Hepatocyte (in vitro differentiated cells): ENCODE data around the gene EPS8L1. TPM values are rescaled to one million over a fixed set of nuclear protein-coding genes. Genes with fewer than 3 reads are reported as not detected.

ENCODE experiments used
- DNase-seq: peaks from one replicate; pipeline ENCODE4 v3.0.0-alpha.2; 2016; ENCODE audit warnings: low spot score
- H2AFZ ChIP-seq: fragments of 200-600 bp; sonication (generic); 2 replicates; pipeline ENCODE4 v1.6.0; 2016; ENCODE audit warnings: antibody characterized with exemption, mild to moderate bottlenecking
- H3K27ac ChIP-seq: fragments of 200-600 bp; sonication (generic); 2 replicates; pipeline ENCODE4 v1.5.1; 2016; ENCODE audit warnings: mild to moderate bottlenecking
- H3K27me3 ChIP-seq: fragments of 200-600 bp; sonication (generic); 2 replicates; pipeline ENCODE4 v1.6.1; 2016
- H3K36me3 ChIP-seq: fragments of 200-600 bp; sonication (generic); replicated peaks from 2 replicates; pipeline ENCODE4 v1.5.1; 2016; ENCODE audit warnings: low read depth; ENCODE audit not compliant: insufficient read depth
- H3K4me1 ChIP-seq: fragments of 200-600 bp; sonication (generic); 2 replicates; pipeline ENCODE4 v1.5.1; 2016; ENCODE audit warnings: mild to moderate bottlenecking, moderate library complexity; ENCODE audit not compliant: insufficient read depth
- H3K4me2 ChIP-seq: fragments of 200-600 bp; sonication (generic); 2 replicates; pipeline ENCODE4 v1.6.0; 2016
- H3K4me3 ChIP-seq: fragments of 200-600 bp; sonication (generic); 2 replicates; pipeline ENCODE4 v1.5.1; 2016; ENCODE audit warnings: mild to moderate bottlenecking
- H3K79me2 ChIP-seq: fragments of 200-600 bp; sonication (generic); 2 replicates; pipeline ENCODE4 v1.6.0; 2017; ENCODE audit warnings: mild to moderate bottlenecking
- H3K9me2 ChIP-seq: fragments of 200-600 bp; sonication (generic); replicated peaks from 2 replicates; pipeline ENCODE4 v1.6.0; 2017; ENCODE audit warnings: mild to moderate bottlenecking; ENCODE audit not compliant: insufficient read depth
- H3K9me3 ChIP-seq: fragments of 200-600 bp; sonication (generic); 2 replicates; pipeline ENCODE4 v1.5.1; 2016; ENCODE audit warnings: low read depth, mild to moderate bottlenecking
- H4K20me1 ChIP-seq: fragments of 200-600 bp; sonication (generic); 2 replicates; pipeline ENCODE4 v1.6.0; 2016; ENCODE audit warnings: mild to moderate bottlenecking; ENCODE audit not compliant: insufficient read depth, poor library complexity, severe bottlenecking
- CTCF ChIP-seq: fragments of 200-600 bp; sonication (generic); IDR thresholded peaks from 2 replicates; pipeline ENCODE4 v1.5.1; 2016; ENCODE audit warnings: antibody characterized with exemption, mild to moderate bottlenecking; ENCODE audit not compliant: poor library complexity
- EZH2 ChIP-seq: fragments of 200-600 bp; sonication (generic); IDR thresholded peaks from 2 replicates; pipeline ENCODE4 v1.6.1; 2016; ENCODE audit warnings: antibody characterized with exemption, mild to moderate bottlenecking, borderline replicate concordance
- EZH2phosphoT487 ChIP-seq: fragments of 200-600 bp; sonication (generic); IDR thresholded peaks from one replicate; pipeline ENCODE4 v1.6.1; 2018; ENCODE audit warnings: antibody characterized with exemption, mild to moderate bottlenecking, low read depth, moderate library complexity; ENCODE audit not compliant: unreplicated experiment, severe bottlenecking
- WGBS: methylation state at CpG from one replicate; pipeline ENCODE4 v1.1.6; 2016; ENCODE audit warnings: low lambda C conversion rate; ENCODE audit errors: missing lambda C conversion rate; 5-methylcytosine and 5-hydroxymethylcytosine counted together
- polyA plus RNA-seq: library from polyadenylated mRNA; unstranded; fragments of >200 nt; fragmentation: Nextera tagmentation; extraction: Ambion mirVana; gene quantifications from 2 replicates; pipeline ENCODE4 v1.2.1, GENCODE V29; 2016
- total RNA-seq: library from RNA; depleted of rRNA; stranded (reverse); fragments of >200 nt; gene quantifications from 2 replicates; pipeline ENCODE4 v1.2.3, GENCODE V29; 2014

The EPS8L1 gene
- total and polyA plus RNA-seq, 2 experiments from 2014 or later: 20.5 to 33.8 TPM

DNA sequence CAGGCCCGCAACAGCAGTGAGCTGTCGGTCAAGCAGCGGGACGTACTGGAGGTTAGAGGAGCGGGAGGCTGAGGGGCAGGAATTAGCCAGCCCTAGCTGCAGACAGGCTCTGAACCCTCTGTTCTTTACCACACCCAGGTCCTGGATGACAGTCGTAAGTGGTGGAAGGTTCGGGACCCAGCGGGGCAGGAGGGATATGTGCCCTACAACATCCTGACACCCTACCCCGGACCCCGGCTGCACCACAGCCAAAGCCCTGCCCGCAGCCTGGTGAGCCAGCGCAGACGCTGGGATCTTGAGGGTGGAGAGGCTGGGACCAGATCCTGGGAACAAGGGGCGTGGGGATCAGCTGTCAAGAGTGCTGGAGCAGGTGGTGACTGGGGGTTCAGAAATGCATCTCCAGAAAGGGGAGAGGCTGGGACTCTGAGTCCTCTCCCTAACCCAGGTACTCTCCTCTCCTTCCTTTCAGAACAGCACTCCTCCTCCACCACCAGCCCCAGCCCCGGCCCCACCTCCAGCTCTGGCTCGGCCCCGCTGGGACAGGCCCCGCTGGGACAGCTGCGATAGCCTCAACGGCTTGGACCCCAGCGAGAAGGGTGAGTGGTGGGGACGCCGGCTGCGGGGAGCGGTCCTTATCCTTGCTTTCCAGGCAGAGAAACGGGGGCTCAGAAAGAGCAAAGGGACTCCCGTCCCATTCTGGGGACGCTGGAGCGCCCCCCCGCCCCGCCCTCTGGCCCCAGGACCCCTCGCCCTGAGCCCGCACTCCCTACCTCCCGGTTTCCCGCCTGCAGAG, 10.4 kb downstream of the EPS8L1 start:
- peaks cover 29% of the 10 kb centered on the region for H3K27me3 ChIP-seq
- H3K27ac ChIP-seq: no peak overlapping the region
- peak overlapping the region; percentile 1 for H3K4me3 ChIP-seq
- H3K36me3 ChIP-seq: no peaks in the 10 kb centered on the region
- no peak for DNase-seq
- H3K9me3 ChIP-seq: no peaks in the 10 kb centered on the region
- H2AFZ ChIP-seq: no peak overlapping the region
- peak overlapping the region; percentile 91 for H3K4me2 ChIP-seq
- peaks cover 15% of the 10 kb centered on the region for H4K20me1 ChIP-seq
- peaks cover 14% of the 10 kb centered on the region for H3K4me1 ChIP-seq
- TF ChIP-seq EZH2 (no peak), EZH2phosphoT487 (no peak), CTCF (no peak)
- WGBS: 44% methylated on average over 30 of the region's 35 CpGs
- H3K79me2 ChIP-seq: no peaks in the 10 kb centered on the region
- no peaks in the 10 kb centered on the region for H3K9me2 ChIP-seq

- Histone ChIP-seq H3K36me3 (no peaks in the 10 kb centered on the region), H3K4me1 (peaks cover 14% of the 10 kb centered on the region), H4K20me1 (peaks cover 15% of the 10 kb centered on the region), H3K79me2 (no peaks in the 10 kb centered on the region), H3K9me2 (no peaks in the 10 kb centered on the region), H3K27me3 (peaks cover 24% of the 10 kb centered on the region), H3K27ac (no peak overlapping the region), H3K9me3 (no peaks in the 10 kb centered on the region), H2AFZ (no peak overlapping the region), H3K4me3 (peak overlapping the region; percentile 15), H3K4me2 (peak overlapping the region; percentile 91)
- WGBS: 4% methylated on average over 73 of the region's 74 CpGs
- peak; percentile 94 for DNase-seq
- no peak for TF ChIP-seq CTCF
- no peak for TF ChIP-seq EZH2phosphoT487
- no peak for TF ChIP-seq EZH2
These were observed 11.3 kb downstream of the EPS8L1 start for GRCh38 chr19:55086730-55087541.

- Histone ChIP-seq H4K20me1 (peaks cover 15% of the 10 kb centered on the region), H3K9me2 (no peaks in the 10 kb centered on the region), H3K9me3 (no peaks in the 10 kb centered on the region), H3K27me3 (peaks cover 18% of the 10 kb centered on the region), H3K4me2 (peak overlapping the region; percentile 91), H3K79me2 (no peaks in the 10 kb centered on the region), H3K4me3 (peak overlapping the region; percentile 15), H2AFZ (no peak overlapping the region), H3K27ac (no peak overlapping the region), H3K36me3 (no peaks in the 10 kb centered on the region), H3K4me1 (peaks cover 14% of the 10 kb centered on the region)
- 41% methylated on average over 17 of the region's 17 CpGs for WGBS
- DNase-seq: no peak
- no peak for TF ChIP-seq EZH2phosphoT487
- TF ChIP-seq CTCF: no peak
- TF ChIP-seq EZH2: no peak
These were observed 11.9 kb downstream of the EPS8L1 start for GRCh38 chr19:55087542-55087901.
